Gastroesophageal sphincter (tissue), 3 donors: Measurements from ENCODE around the gene ARMC3.

ENCODE experiments used
- CTCF ChIP-seq, 4 experiments: fragments of 200-600 bp in 2 of 4; fragments of 450-650 bp in 2 of 4; sonication (generic) in 1 of 4; IDR thresholded peaks; one replicate each; pipeline ENCODE4 v1.5.1; 2017 to 2019; ENCODE audit warnings: antibody characterized with exemption in 4 of 4, mild to moderate bottlenecking in 2 of 4, moderate library complexity in 2 of 4
- POLR2A ChIP-seq, 2 donors: fragments of 450-650 bp; IDR thresholded peaks; one replicate each; pipeline ENCODE4 v1.6.1; 2017; ENCODE audit warnings: antibody characterized with exemption in 2 of 2, mild to moderate bottlenecking in 2 of 2, moderate library complexity in 1 of 2

GRCh38 chr10:22931948-22932347 lies 4.1 kb downstream of the ARMC3 start:
- TF ChIP-seq CTCF (IDR thresholded peaks at IDR 0.05) (no peak), POLR2A (IDR thresholded peaks at IDR 0.05) (no peak)
